HepG2 (cell line): ENCODE results near the gene SSR2. TPM values are rescaled to one million over a fixed set of nuclear protein-coding genes. Genes with fewer than 3 reads are reported as not detected.

Experiments
- CBX2 ChIP-seq, 2 experiments: fragments of 200-600 bp in 1 of 2; sonication (generic); formaldehyde crosslinking in 1 of 2; IDR thresholded peaks; 2 replicates each; pipeline versions ENCODE4 v1.7.0 to v1.8.1; 2018 to 2022; ENCODE audit warnings: low read depth in 2 of 2, low read length in 1 of 2, mild to moderate bottlenecking in 1 of 2, missing genetic modification reagents in 1 of 2
- CEBPZ ChIP-seq: IDR thresholded peaks from 2 replicates; pipeline ENCODE4 v1.6.1; 2012; ENCODE audit warnings: low read length, improper control_type of control experiment
- HNF4G ChIP-seq, 2 experiments: sonication (generic) in 1 of 2; formaldehyde crosslinking in 1 of 2; IDR thresholded peaks; 2 replicates each; pipeline versions ENCODE4 v1.4.0 to v1.6.1; 2011 to 2020; ENCODE audit warnings: borderline replicate concordance in 2 of 2, low read depth in 2 of 2, mild to moderate bottlenecking in 2 of 2, low read length in 1 of 2, missing genetic modification reagents in 1 of 2, moderate library complexity in 1 of 2
- ISX ChIP-seq: sonication (generic); formaldehyde crosslinking; conservative IDR thresholded peaks from 2 replicates; pipeline ENCODE4 v1.5.0; 2020; ENCODE audit warnings: missing genetic modification reagents
- NFE2L2 ChIP-seq: fragments of 150-350 bp; IDR thresholded peaks from 2 replicates; pipeline ENCODE4 v1.6.1; 2014; ENCODE audit warnings: low read length
- PATZ1 ChIP-seq: sonication (generic); formaldehyde crosslinking; IDR thresholded peaks from 2 replicates; pipeline ENCODE4 v1.4.0; 2020; ENCODE audit warnings: missing genetic modification reagents
- RARG ChIP-seq: sonication (generic); formaldehyde crosslinking; IDR thresholded peaks from 2 replicates; pipeline ENCODE4 v1.4.0; 2020; ENCODE audit warnings: low read depth, mild to moderate bottlenecking, missing genetic modification reagents
- SMAD9 ChIP-seq: sonication (generic); formaldehyde crosslinking; IDR thresholded peaks from 2 replicates; pipeline ENCODE4 v1.5.1; 2020; ENCODE audit warnings: mild to moderate bottlenecking, missing genetic modification reagents
- SUZ12 ChIP-seq: fragments of 150-350 bp; IDR thresholded peaks from 2 replicates; pipeline ENCODE4 v1.6.1; 2014; ENCODE audit warnings: low read depth, low read length
- UBTF ChIP-seq: sonication (generic); formaldehyde crosslinking; IDR thresholded peaks from 2 replicates; pipeline ENCODE4 v1.4.0; 2020; ENCODE audit warnings: mild to moderate bottlenecking, missing genetic modification reagents
- ZBTB4 ChIP-seq: sonication (generic); formaldehyde crosslinking; IDR thresholded peaks from 2 replicates; pipeline ENCODE4 v1.4.0; 2020; ENCODE audit warnings: missing genetic modification reagents, mild to moderate bottlenecking, borderline replicate concordance
- ZC3H4 ChIP-seq: sonication (generic); formaldehyde crosslinking; IDR thresholded peaks from 2 replicates; pipeline ENCODE4 v1.4.0; 2020; ENCODE audit warnings: missing genetic modification reagents, borderline replicate concordance
- ZNF124 ChIP-seq: sonication (generic); formaldehyde crosslinking; IDR thresholded peaks from 2 replicates; pipeline ENCODE4 v1.4.0; 2020; ENCODE audit warnings: missing genetic modification reagents
- ZNF180 ChIP-seq: sonication (generic); formaldehyde crosslinking; IDR thresholded peaks from 2 replicates; pipeline ENCODE4 v1.4.0; 2020; ENCODE audit warnings: low read depth, missing genetic modification reagents, borderline replicate concordance
- ZNF263 ChIP-seq: sonication (generic); formaldehyde crosslinking; IDR thresholded peaks from 2 replicates; pipeline ENCODE4 v1.4.0; 2020; ENCODE audit warnings: missing genetic modification reagents
- ZNF496 ChIP-seq: sonication (generic); formaldehyde crosslinking; IDR thresholded peaks from 2 replicates; pipeline ENCODE4 v1.8.1; 2023; ENCODE audit warnings: mild to moderate bottlenecking, moderate library complexity, missing genetic modification reagents; ENCODE audit not compliant: insufficient replicate concordance
- ZNF616 ChIP-seq: sonication (generic); formaldehyde crosslinking; IDR thresholded peaks from 2 replicates; pipeline ENCODE4 v1.5.0; 2020; ENCODE audit warnings: low read depth, mild to moderate bottlenecking, missing genetic modification reagents
- ZNF678 ChIP-seq: sonication (generic); formaldehyde crosslinking; IDR thresholded peaks from 2 replicates; pipeline ENCODE4 v1.4.0; 2020; ENCODE audit warnings: mild to moderate bottlenecking, missing genetic modification reagents
- ZNF7 ChIP-seq: IDR thresholded peaks from 2 replicates; pipeline ENCODE4 v1.6.1; 2016; ENCODE audit warnings: missing biosample characterization, missing genetic modification reagents
- polyA plus RNA-seq, 8 experiments: library from polyadenylated mRNA; depleted of rRNA in 3 of 8; stranded (reverse) in 7 of 8; unstranded in 1 of 8; fragments of >200 nt; fragmentation: Illumina TruSeq in 4 of 8; extraction: Trizol in 4 of 8; gene quantifications; 2 replicates each; pipeline versions ENCODE4 v1.2.1 to v1.2.3, GENCODE V29; 2011 to 2016; ENCODE audit warnings: low read depth in 4 of 8, missing spikeins in 1 of 8, mixed read lengths in 1 of 8; ENCODE audit not compliant: insufficient read depth in 1 of 8
- total RNA-seq, 5 experiments: library from RNA; depleted of rRNA; stranded (reverse); fragments of >200 nt; fragmentation: Illumina TruSeq; extraction: Trizol; gene quantifications; 2 replicates each; pipeline ENCODE4 v1.2.3, GENCODE V29; 2016; ENCODE audit warnings: low read depth in 1 of 5

Gene SSR2
- total and polyA plus RNA-seq, 2 of the 13 experiments (the other 11 are each of a cell fraction or from before 2014, with no cell fraction given) = 284 to 461 TPM

- TF ChIP-seq ZBTB4 (CRISPR knock-in tag) (no peak), ZC3H4 (CRISPR knock-in tag) (no peak), CBX2 (IDR thresholded peaks at IDR 0.05; ENCODE audit: low read depth, low read length) (no peak), CBX2 (CRISPR knock-in tag; IDR thresholded peaks at IDR 0.05; ENCODE audit: low read depth) (no peak), SMAD9 (no peak), ZNF7 (no peak), ZNF263 (peak; percentile 30; the same call in 1 of the 2 replicates), ZNF496 (CRISPR knock-in tag) (no peak), RARG (no peak), UBTF (no peak), ZNF180 (CRISPR knock-in tag) (no peak), ISX (CRISPR knock-in tag) (no peak), ZNF124 (CRISPR knock-in tag) (no peak), ZNF678 (CRISPR knock-in tag) (no peak), ZNF616 (CRISPR knock-in tag) (no peak), SUZ12 (no peak), PATZ1 (CRISPR knock-in tag) (0 out of 2 replicates have a peak, but pooled peaks have one; percentile 44), HNF4G (IDR thresholded peaks at IDR 0.05; ENCODE audit: borderline replicate concordance, low read depth, low read length) (no peak), HNF4G (CRISPR knock-in tag; IDR thresholded peaks at IDR 0.05; ENCODE audit: borderline replicate concordance, low read depth) (no peak), CEBPZ (no peak), NFE2L2 (no peak)
These were observed 54.6 kb downstream of the SSR2 start (continued) for GRCh38 chr1:155966135-155966534.
